Nephron progenitor cell (in vitro differentiated cells): ENCODE results near the gene SPATA24.

Source experiments
- DNase-seq: peaks from one replicate; pipeline ENCODE4 v3.0.0; 2021
- H3K27ac Mint-ChIP-seq: 2 replicates; pipeline ENCODE4 v1.8.0; 2021; ENCODE audit warnings: mild to moderate bottlenecking, moderate library complexity, mixed read lengths
- H3K27me3 Mint-ChIP-seq: 2 replicates; pipeline ENCODE4 v1.8.0; 2021; ENCODE audit warnings: mild to moderate bottlenecking, low read depth, mixed read lengths; ENCODE audit not compliant: poor library complexity
- H3K36me3 Mint-ChIP-seq: 2 replicates; pipeline ENCODE4 v1.8.0; 2021; ENCODE audit warnings: low read depth, mixed read lengths
- H3K4me1 Mint-ChIP-seq: 2 replicates; pipeline ENCODE4 v1.8.0; 2021; ENCODE audit warnings: mixed read lengths
- H3K4me3 Mint-ChIP-seq: 2 replicates; pipeline ENCODE4 v1.8.0; 2021; ENCODE audit warnings: mild to moderate bottlenecking, moderate library complexity, mixed read lengths
- H3K9me3 Mint-ChIP-seq: 2 replicates; pipeline ENCODE4 v1.8.0; 2021; ENCODE audit warnings: mild to moderate bottlenecking, moderate library complexity, mixed read lengths
- CTCF ChIP-seq: fragments of 200-600 bp; sonication (generic); IDR thresholded peaks from 2 replicates; pipeline ENCODE4 v1.5.0; 2021; ENCODE audit warnings: antibody characterized with exemption

The SPATA24 gene

DNA sequence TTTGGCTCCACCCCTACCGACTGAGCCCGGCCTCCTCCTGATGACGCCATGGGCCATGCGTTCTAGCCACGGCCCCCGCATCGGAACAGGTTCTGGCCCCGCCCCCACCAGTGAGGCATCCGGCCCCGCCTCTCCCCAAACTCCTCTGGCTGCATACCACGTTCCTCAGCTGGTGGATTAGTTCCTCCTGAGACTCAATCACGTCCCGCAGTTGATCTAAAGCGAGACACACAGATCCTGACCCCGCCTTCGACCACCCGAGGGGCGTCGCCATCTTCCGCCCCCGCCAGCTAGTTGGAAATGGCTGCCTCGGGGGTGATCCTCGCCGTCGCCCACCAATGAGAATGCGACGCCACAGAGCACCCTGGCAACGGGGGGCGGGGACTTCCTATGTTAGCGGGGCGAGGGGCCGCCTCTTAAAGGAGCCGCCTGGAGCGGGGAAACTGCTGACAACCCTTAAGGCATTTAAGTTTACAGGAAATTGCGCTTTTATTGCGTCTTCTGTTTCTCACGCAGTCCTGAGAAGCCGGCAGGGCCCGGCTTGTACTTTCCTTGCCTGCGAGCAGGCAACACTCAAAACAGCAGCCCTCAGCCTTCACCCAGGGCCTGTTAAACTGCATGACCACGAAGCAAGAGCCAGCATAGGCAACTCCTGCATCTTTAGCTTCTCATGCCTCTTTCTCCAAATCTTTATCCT lies at the start of gene SPATA24:
TSS of gene SPATA24 (minus strand) at position 303 of the 697 bp plus-strand sequence. CDS start at position 274, 29 bp downstream.
- Mint-ChIP-seq H3K4me1 (peaks cover 25% of the 10 kb centered on the region), H3K4me3 (peak within 1 kb of the TSS; percentile 93), H3K27me3 (peaks cover 6% of the 10 kb centered on the region), H3K27ac (peak within 1 kb of the TSS; percentile 99), H3K9me3 (no peaks in the 10 kb centered on the region), H3K36me3 (peaks cover 9% of the 10 kb centered on the region)
- DNase-seq: peak; percentile 97
- no peak for TF ChIP-seq CTCF

- peaks cover 14% of the 10 kb centered on the region for H3K4me1 Mint-ChIP-seq
- no peaks in the 10 kb centered on the region for H3K36me3 Mint-ChIP-seq
- no peaks in the 10 kb centered on the region for H3K9me3 Mint-ChIP-seq
- TF ChIP-seq CTCF: no peak
- no peak for DNase-seq
- peaks cover 18% of the 10 kb centered on the region for H3K27me3 Mint-ChIP-seq
- H3K27ac Mint-ChIP-seq: no peak overlapping the region
- H3K4me3 Mint-ChIP-seq: no peak overlapping the region
These were observed 48.2 kb upstream of the SPATA24 start for GRCh38 chr5:139451878-139452660.

DNA sequence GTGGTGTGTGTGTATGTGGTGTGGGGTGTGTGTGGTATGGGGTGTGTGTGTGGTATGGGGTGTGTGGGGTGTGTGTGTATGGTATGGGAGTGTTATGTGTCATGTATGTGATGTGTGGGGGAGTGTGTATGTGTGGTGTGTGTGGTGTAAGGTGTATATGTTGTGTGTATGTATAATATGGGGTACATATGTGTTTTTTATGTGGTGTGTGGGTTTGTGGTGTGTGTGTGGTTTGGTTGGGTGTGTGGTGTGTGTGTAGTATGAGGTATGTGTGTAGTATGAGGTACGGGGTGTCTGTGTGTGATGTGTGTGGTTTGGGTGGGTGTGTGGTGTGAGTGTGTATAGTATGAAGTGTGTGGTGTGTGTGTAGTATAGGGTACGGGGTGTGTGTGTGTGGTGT lies 47.3 kb upstream of the SPATA24 start:
- H3K27me3 Mint-ChIP-seq: peaks cover 23% of the 10 kb centered on the region
- H3K4me3 Mint-ChIP-seq: no peak overlapping the region
- DNase-seq: no peak
- H3K4me1 Mint-ChIP-seq: peaks cover 8% of the 10 kb centered on the region
- no peaks in the 10 kb centered on the region for H3K9me3 Mint-ChIP-seq
- TF ChIP-seq CTCF: no peak
- no peak overlapping the region for H3K27ac Mint-ChIP-seq
- H3K36me3 Mint-ChIP-seq: no peaks in the 10 kb centered on the region

DNA sequence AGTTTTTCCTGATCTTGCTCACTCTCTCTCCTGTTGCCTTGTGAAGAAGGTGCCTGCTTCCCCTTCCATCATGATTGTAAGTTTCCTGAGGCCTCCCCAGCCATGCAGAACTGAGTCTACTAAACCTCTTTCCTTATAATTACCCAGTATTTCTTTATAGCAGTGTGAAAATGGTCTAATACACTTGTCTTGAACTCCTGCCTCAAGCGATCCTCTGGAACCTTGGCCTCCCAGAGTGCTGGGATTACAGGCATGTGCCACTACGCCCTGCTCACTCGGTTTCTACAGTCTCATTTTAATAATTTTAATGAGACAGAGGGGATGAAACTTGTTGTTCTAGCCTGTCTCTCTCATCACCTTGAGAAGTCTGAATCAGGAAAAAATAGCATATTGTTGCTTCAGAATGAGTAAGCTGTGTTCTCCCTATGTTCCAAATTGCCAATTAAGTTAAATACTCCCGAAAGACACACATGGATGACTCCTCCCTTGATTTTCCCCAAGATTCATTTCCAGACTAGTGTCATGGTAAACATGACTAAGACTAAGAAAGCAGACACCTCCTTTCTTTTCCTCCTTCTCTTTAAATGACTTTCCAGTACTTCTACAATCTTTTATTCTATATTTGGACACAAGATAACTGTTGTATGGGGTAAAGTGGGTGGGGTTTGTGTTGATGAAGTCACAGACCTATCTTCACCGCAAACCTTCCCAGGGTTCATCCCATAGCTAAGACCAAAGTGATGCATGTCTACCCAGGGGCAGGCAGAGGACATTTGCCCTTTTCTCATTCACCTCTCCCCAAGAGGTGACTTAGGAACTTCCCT lies 43.3 kb upstream of the SPATA24 start:
- no peak for TF ChIP-seq CTCF
- H3K4me3 Mint-ChIP-seq: no peak overlapping the region
- peaks cover 28% of the 10 kb centered on the region for H3K27me3 Mint-ChIP-seq
- H3K27ac Mint-ChIP-seq: no peak overlapping the region
- no peaks in the 10 kb centered on the region for H3K9me3 Mint-ChIP-seq
- DNase-seq: no peak
- no peaks in the 10 kb centered on the region for H3K36me3 Mint-ChIP-seq
- H3K4me1 Mint-ChIP-seq: peaks cover 21% of the 10 kb centered on the region

GRCh38 chr5:139445325-139446170 lies 41.7 kb upstream of the SPATA24 start:
- H3K4me1 Mint-ChIP-seq: peaks cover 21% of the 10 kb centered on the region
- H3K27me3 Mint-ChIP-seq: peaks cover 36% of the 10 kb centered on the region
- no peak overlapping the region for H3K27ac Mint-ChIP-seq
- no peak for DNase-seq
- no peaks in the 10 kb centered on the region for H3K36me3 Mint-ChIP-seq
- TF ChIP-seq CTCF: no peak
- H3K4me3 Mint-ChIP-seq: no peak overlapping the region
- no peaks in the 10 kb centered on the region for H3K9me3 Mint-ChIP-seq
